OCI-LY7 (cell line): Measurements from ENCODE around the gene RPA1.

Experiments
- EZH2phosphoT487 ChIP-seq: fragments of 200-600 bp; sonication (generic); IDR thresholded peaks from 2 replicates; pipeline ENCODE4 v1.6.1; 2018; ENCODE audit warnings: low read depth, borderline replicate concordance, mild to moderate bottlenecking, mixed run types, antibody characterized with exemption, low read length, moderate library complexity, mixed read lengths
- TF ChIP-seq, protein P1 (sequence below): fragments of 200-600 bp; sonication (generic); conservative IDR thresholded peaks from 2 replicates; pipeline ENCODE4 v1.5.1; 2014; ENCODE audit warnings: mild to moderate bottlenecking, antibody characterized with exemption, low read length, moderate library complexity, mixed read lengths

DNA sequence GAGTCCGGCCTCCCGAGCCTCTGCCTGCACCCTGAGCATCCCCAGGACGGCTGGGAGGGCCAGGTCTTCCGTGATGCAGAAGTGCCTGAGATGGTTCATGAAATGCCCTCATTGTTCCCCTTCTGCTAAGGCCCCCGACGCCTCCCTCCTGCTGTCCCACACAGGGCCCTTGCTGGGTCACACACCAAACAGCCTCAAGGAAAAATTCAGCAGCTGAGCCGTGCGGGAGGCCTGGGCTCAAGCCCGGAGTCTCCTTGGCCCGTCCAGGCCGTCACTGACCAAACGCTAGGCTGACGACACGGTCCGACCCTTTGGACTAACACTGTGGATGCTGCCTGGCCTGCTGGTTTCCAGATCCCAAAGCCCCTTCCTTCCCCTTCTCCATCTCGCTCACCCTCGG is 105.1 kb downstream of the RPA1 start:
- no peak for TF ChIP-seq EZH2phosphoT487
- TF ChIP-seq, protein P1, sequence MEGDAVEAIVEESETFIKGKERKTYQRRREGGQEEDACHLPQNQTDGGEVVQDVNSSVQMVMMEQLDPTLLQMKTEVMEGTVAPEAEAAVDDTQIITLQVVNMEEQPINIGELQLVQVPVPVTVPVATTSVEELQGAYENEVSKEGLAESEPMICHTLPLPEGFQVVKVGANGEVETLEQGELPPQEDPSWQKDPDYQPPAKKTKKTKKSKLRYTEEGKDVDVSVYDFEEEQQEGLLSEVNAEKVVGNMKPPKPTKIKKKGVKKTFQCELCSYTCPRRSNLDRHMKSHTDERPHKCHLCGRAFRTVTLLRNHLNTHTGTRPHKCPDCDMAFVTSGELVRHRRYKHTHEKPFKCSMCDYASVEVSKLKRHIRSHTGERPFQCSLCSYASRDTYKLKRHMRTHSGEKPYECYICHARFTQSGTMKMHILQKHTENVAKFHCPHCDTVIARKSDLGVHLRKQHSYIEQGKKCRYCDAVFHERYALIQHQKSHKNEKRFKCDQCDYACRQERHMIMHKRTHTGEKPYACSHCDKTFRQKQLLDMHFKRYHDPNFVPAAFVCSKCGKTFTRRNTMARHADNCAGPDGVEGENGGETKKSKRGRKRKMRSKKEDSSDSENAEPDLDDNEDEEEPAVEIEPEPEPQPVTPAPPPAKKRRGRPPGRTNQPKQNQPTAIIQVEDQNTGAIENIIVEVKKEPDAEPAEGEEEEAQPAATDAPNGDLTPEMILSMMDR: no peak
